RWPE1 (cell line): ENCODE results near the gene TMEM218.
A peak's percentile ranks its signal among the peaks of the same experiment; 100 is the strongest.
"Not testable (repeated sequence)": the region's sequence is repeated elsewhere in the genome, so short reads cannot be mapped to it uniquely, and the experiment has no call there.

ENCODE experiments used
- CTCF ChIA-PET: fragments of 350-600 bp; sonication (Branson Sonifier 250); formaldehyde crosslinking; extraction: SDS; loops from one replicate; lab custom pipeline; 2021; lab: Yijun Ruan, JAX
- POLR2A ChIA-PET: fragments of 400-600 bp; formaldehyde crosslinking; extraction: SDS; loops from one replicate; lab custom pipeline; 2020; ENCODE audit warnings: antibody characterized with exemption; ENCODE audit not compliant: low non-redundant PET; lab: Yijun Ruan, JAX
- DNase-seq: peaks from one replicate; pipeline ENCODE4 v3.0.0; 2012; ENCODE audit warnings: low spot score
- H3K27ac ChIP-seq: fragments of 450-650 bp; 2 replicates; pipeline ENCODE4 v1.5.1; 2017
- CTCF ChIP-seq: fragments of 450-650 bp; conservative IDR thresholded peaks from 2 replicates; pipeline ENCODE4 v1.5.1; 2017; ENCODE audit warnings: low read depth, mild to moderate bottlenecking

Gene TMEM218

GRCh38 chr11:125062218-125062930 lies 49.1 kb downstream of the TMEM218 start:
- ChIA-PET POLR2A (interaction anchor here (0.5 to 1.1 kb wide), 2 partner anchors 21 to 82 kb away, joined by 3 to 4 read pairs; no protein-coding TSS in a partner anchor), CTCF (interaction anchor here (0.6 to 1.3 kb wide), 2 partner anchors 80 to 193 kb away, joined by 3 to 6 read pairs; no protein-coding TSS in a partner anchor)
- peak overlapping the region; percentile 74 for H3K27ac ChIP-seq
- no peak for TF ChIP-seq CTCF
- DNase-seq: peak; percentile 55

- ChIA-PET CTCF (interaction anchor here (0.6 kb wide), 1 partner anchor 289 kb away, joined by 3 read pairs; no protein-coding TSS in a partner anchor), POLR2A (no interaction called here)
- H3K27ac ChIP-seq: no peak overlapping the region
- TF ChIP-seq CTCF: no peak
- no peak for DNase-seq
These were observed 50.1 kb downstream of the TMEM218 start for GRCh38 chr11:125061281-125061680.

DNA sequence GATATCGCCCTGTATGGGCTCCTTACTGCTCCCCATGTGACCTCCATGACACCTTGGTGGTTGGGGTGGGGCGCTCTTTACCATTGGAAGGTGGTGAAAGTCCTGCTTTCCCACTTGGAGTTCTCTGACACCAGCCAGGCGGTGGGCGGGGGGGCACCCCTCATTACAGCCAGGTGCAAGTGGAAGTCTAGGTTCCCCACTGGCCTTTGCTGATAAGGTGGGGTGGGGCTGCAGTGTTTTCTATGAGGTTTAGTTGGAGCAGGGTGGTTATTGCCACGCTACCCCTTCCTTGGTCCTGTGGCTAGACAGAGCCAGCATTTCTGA lies 53.8 kb downstream of the TMEM218 start:
- TF ChIP-seq CTCF: no peak
- CTCF ChIA-PET: no interaction called here
- POLR2A ChIA-PET: no interaction called here
- H3K27ac ChIP-seq: no peak overlapping the region
- no peak for DNase-seq

- POLR2A ChIA-PET: no interaction called here
- TF ChIP-seq CTCF: no peak
- DNase-seq: no peak
- CTCF ChIA-PET: no interaction called here
- H3K27ac ChIP-seq: no peak overlapping the region
These were observed 54.3 kb downstream of the TMEM218 start for GRCh38 chr11:125056931-125057692.

DNA sequence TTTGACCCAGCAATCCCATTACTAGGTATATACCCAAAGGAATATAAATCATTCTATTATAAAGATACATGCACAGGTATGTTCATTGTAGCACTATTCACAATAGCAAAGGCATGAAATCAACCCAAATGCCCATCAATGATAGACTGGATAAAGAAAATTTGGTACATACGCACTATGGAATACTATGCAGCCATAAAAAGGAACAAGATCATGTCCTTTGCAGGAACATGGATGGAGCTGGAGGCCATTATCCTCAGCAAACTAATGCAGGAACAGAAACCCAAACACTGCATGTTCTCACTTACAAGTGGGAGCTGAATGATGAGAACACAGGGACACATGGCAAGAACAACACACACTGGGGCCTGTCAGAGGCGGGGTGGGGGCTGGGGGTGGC lies 55.3 kb downstream of the TMEM218 start:
- H3K27ac ChIP-seq, POLR2A ChIA-PET, CTCF ChIA-PET, DNase-seq: not testable (repeated sequence)

GRCh38 chr11:125055107-125055715 lies 56.2 kb downstream of the TMEM218 start:
- no peak for TF ChIP-seq CTCF
- ChIA-PET CTCF (no interaction called here), POLR2A (no interaction called here)

More at GRCh38 chr11:125055107-125055715, 56.2 kb downstream of the TMEM218 start:
- no peak overlapping the region for H3K27ac ChIP-seq
- DNase-seq: no peak
